ENCODE results near the gene ZCWPW1.

The ZCWPW1 gene

GRCh38 chr7:100397315-100398081 is 31.0 kb downstream of the ZCWPW1 start:
- H3K4me3 ChIP-seq (ENCODE audit: low read depth, low read length): no peak overlapping the region
- no peak for TF ChIP-seq CTCF (IDR thresholded peaks at IDR 0.05; ENCODE audit: borderline replicate concordance, insufficient read depth, low read depth, low read length)

- H3K4me3 ChIP-seq (ENCODE audit: low read depth, low read length): no peak overlapping the region
- TF ChIP-seq CTCF (IDR thresholded peaks at IDR 0.05; ENCODE audit: borderline replicate concordance, insufficient read depth, low read depth, low read length): no peak
Observed at GRCh38 chr7:100396421-100396982, 32.0 kb downstream of the ZCWPW1 start.

- no peak overlapping the region for H3K4me3 ChIP-seq (ENCODE audit: low read depth, low read length)
- TF ChIP-seq CTCF (IDR thresholded peaks at IDR 0.05; ENCODE audit: borderline replicate concordance, insufficient read depth, low read depth, low read length): no peak
Observed at GRCh38 chr7:100394077-100394476, 34.4 kb downstream of the ZCWPW1 start.

- no peak overlapping the region for H3K4me3 ChIP-seq (ENCODE audit: low read depth, low read length)
- no peak for TF ChIP-seq CTCF (IDR thresholded peaks at IDR 0.05; ENCODE audit: borderline replicate concordance, insufficient read depth, low read depth, low read length)
Observed at GRCh38 chr7:100393233-100393905, 35.1 kb downstream of the ZCWPW1 start.

- no peak for TF ChIP-seq CTCF (IDR thresholded peaks at IDR 0.05; ENCODE audit: borderline replicate concordance, insufficient read depth, low read depth, low read length)
- H3K4me3 ChIP-seq (ENCODE audit: low read depth, low read length): no peak overlapping the region
Observed at GRCh38 chr7:100390286-100391009, 38.1 kb downstream of the ZCWPW1 start.

- no peak for TF ChIP-seq CTCF (IDR thresholded peaks at IDR 0.05; ENCODE audit: borderline replicate concordance, insufficient read depth, low read depth, low read length)
- H3K4me3 ChIP-seq (ENCODE audit: low read depth, low read length): no peak overlapping the region
Observed at GRCh38 chr7:100389437-100390088, 38.9 kb downstream of the ZCWPW1 start.

Data from GM12875 (cell line).